Ishikawa (cell line): ENCODE data around the gene FOSL1.
A peak's percentile ranks its signal among the peaks of the same experiment; 100 is the strongest.

Experiments used
- CEBPB ChIP-seq: IDR thresholded peaks from 2 replicates; pipeline ENCODE4 v1.6.1; 2012
- CREB1 ChIP-seq: IDR thresholded peaks from 2 replicates; pipeline ENCODE4 v1.6.1; 2012; ENCODE audit warnings: low read depth
- EP300 ChIP-seq: IDR thresholded peaks from 2 replicates; pipeline ENCODE4 v1.6.1; 2012; ENCODE audit warnings: borderline replicate concordance
- TAF1 ChIP-seq: IDR thresholded peaks from 2 replicates; pipeline ENCODE4 v1.6.1; 2012; ENCODE audit warnings: low read depth, mild to moderate bottlenecking
- TCF12 ChIP-seq: IDR thresholded peaks from 2 replicates; pipeline ENCODE4 v1.6.1; 2012; ENCODE audit warnings: low read depth
- ZBTB7A ChIP-seq: IDR thresholded peaks from 2 replicates; pipeline ENCODE4 v1.6.1; 2012; ENCODE audit warnings: low read depth
- TF ChIP-seq, protein P1 (sequence below): IDR thresholded peaks from 2 replicates; pipeline ENCODE4 v1.6.1; 2012
- TF ChIP-seq, protein P2 (sequence below): IDR thresholded peaks from 2 replicates; pipeline ENCODE4 v1.6.1; 2012

DNA sequence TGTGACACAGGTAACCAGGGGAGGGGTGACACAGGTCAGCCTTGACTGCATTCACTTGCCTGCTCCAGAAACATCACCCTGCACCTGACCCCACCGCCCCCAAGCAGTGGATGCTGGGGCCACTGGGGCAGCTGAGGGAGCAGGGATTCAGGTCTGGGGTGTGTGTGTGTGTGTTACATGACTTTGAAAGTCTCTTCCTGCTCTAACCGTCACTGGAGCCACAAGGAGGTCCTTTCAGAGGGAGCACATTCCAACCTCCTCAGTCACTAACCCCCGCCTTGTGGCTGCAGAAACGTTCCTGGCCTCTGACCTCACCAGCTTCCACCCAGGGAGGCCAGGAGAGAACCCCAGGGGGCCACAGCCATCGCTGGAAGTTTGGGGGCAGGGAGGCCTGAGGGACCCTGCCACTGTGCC, 2.9 kb upstream of the FOSL1 start:
- no peak for TF ChIP-seq TAF1
- peak; percentile 78; the same call in 1 of the 2 replicates for TF ChIP-seq TCF12
- TF ChIP-seq ZBTB7A, result no peak
- no peak for TF ChIP-seq CREB1
- no peak for TF ChIP-seq CEBPB
- TF ChIP-seq, protein P1, sequence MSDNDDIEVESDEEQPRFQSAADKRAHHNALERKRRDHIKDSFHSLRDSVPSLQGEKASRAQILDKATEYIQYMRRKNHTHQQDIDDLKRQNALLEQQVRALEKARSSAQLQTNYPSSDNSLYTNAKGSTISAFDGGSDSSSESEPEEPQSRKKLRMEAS, result 0 out of 2 replicates have a peak, but pooled peaks have one; percentile 28
- TF ChIP-seq, protein P2, sequence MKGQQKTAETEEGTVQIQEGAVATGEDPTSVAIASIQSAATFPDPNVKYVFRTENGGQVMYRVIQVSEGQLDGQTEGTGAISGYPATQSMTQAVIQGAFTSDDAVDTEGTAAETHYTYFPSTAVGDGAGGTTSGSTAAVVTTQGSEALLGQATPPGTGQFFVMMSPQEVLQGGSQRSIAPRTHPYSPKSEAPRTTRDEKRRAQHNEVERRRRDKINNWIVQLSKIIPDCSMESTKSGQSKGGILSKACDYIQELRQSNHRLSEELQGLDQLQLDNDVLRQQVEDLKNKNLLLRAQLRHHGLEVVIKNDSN, result no peak
- peak; percentile 74; the same call in 1 of the 2 replicates for TF ChIP-seq EP300
